Choroid plexus epithelial cell (primary cell): Measurements from ENCODE around the gene NUDT21.
"Not testable (repeated sequence)": the region's sequence is repeated elsewhere in the genome, so short reads cannot be mapped to it uniquely, and the experiment has no call there.

Experiments
- DNase-seq: peaks from one replicate; pipeline ENCODE4 v3.0.0-alpha.2; 2010; ENCODE audit warnings: low read depth
- H3K4me3 ChIP-seq: 2 replicates; pipeline ENCODE4 v1.5.1; 2011; ENCODE audit warnings: low read depth, mild to moderate bottlenecking, control low read depth, low read length, moderate library complexity
- CTCF ChIP-seq: conservative IDR thresholded peaks from 2 replicates; pipeline ENCODE4 v1.5.1; 2011; ENCODE audit warnings: low read depth, mild to moderate bottlenecking, control low read depth, inconsistent platforms, low read length, moderate library complexity

The NUDT21 gene

GRCh38 chr16:56450986-56451752, at the start of gene NUDT21, which contains the start of gene OGFOD1:
Gene NUDT21 (minus strand): TSS chr16:56451332. CDS start chr16:56451202, 130 bp downstream.
Gene OGFOD1 (plus strand): TSS chr16:56451554. CDS start chr16:56451613, 59 bp downstream.
- peak; percentile 99 for DNase-seq
- peak within 1 kb of the TSS; percentile 83 for H3K4me3 ChIP-seq
- TF ChIP-seq CTCF: peak; percentile 7

- no peak for DNase-seq
- no peak for TF ChIP-seq CTCF
- no peak overlapping the region for H3K4me3 ChIP-seq
Observed at GRCh38 chr16:56493815-56494214, 42.7 kb upstream of the NUDT21 start.

GRCh38 chr16:56493126-56493525, 42.0 kb upstream of the NUDT21 start:
- no peak for TF ChIP-seq CTCF
- peak; percentile 44 for DNase-seq
- no peak overlapping the region for H3K4me3 ChIP-seq

GRCh38 chr16:56491657-56492261, 40.6 kb upstream of the NUDT21 start:
- H3K4me3 ChIP-seq: no peak overlapping the region
- no peak for DNase-seq
- no peak for TF ChIP-seq CTCF

- DNase-seq, H3K4me3 ChIP-seq: not testable (repeated sequence)
Observed at GRCh38 chr16:56488868-56489267, 37.7 kb upstream of the NUDT21 start.

- TF ChIP-seq CTCF: no peak
- no peak overlapping the region for H3K4me3 ChIP-seq
- no peak for DNase-seq
Observed at GRCh38 chr16:56488035-56488434, 36.9 kb upstream of the NUDT21 start.

- H3K4me3 ChIP-seq: no peak overlapping the region
- no peak for TF ChIP-seq CTCF
- no peak for DNase-seq
Observed at GRCh38 chr16:56483394-56483793, 32.3 kb upstream of the NUDT21 start.
